Measurements from ENCODE around the gene TAB2.

The TAB2 gene

GRCh38 chr6:149311293-149311692, 6.2 kb upstream of the TAB2 start:
- DNase-seq (ENCODE audit: low read depth): no peak
- no peak overlapping the region for H3K4me3 ChIP-seq (ENCODE audit: low read length)
- no peak for TF ChIP-seq CTCF (conservative IDR thresholded peaks at IDR 0.05; ENCODE audit: low read length)

- H3K4me3 ChIP-seq (ENCODE audit: low read length): no peak overlapping the region
- no peak for DNase-seq (ENCODE audit: low read depth)
- TF ChIP-seq CTCF (conservative IDR thresholded peaks at IDR 0.05; ENCODE audit: low read length): no peak
Observed at GRCh38 chr6:149311766-149312165, 5.7 kb upstream of the TAB2 start.

GRCh38 chr6:149313070-149313469, 4.4 kb upstream of the TAB2 start:
- no peak for TF ChIP-seq CTCF (conservative IDR thresholded peaks at IDR 0.05; ENCODE audit: low read length)
- no peak for DNase-seq (ENCODE audit: low read depth)
- no peak overlapping the region for H3K4me3 ChIP-seq (ENCODE audit: low read length)

DNA sequence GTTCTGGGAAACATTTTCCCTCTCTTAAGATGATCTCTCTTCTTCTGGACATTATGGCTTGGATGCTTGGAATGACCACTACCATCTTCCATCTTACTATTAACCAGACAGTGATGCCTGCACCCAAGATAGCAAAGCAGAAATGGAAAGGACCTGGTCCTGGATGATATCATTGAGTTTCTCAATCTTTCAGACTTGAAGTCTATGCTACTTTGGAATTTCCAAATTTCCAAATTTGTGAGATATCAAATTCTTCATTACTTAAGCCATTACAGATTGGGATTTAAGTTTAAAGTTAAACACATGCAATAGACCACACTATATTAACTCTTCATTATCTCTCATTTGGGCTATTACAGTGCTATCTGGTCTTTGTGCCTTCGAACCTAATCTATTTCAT, 3.7 kb upstream of the TAB2 start:
- TF ChIP-seq CTCF (conservative IDR thresholded peaks at IDR 0.05; ENCODE audit: low read length): no peak
- DNase-seq (ENCODE audit: low read depth): no peak

GRCh38 chr6:149314325-149314905, 3.1 kb upstream of the TAB2 start:
- H3K4me3 ChIP-seq (ENCODE audit: low read length): no peak overlapping the region
- TF ChIP-seq CTCF (conservative IDR thresholded peaks at IDR 0.05; ENCODE audit: low read length): no peak
- DNase-seq (ENCODE audit: low read depth): no peak

More for the DNA sequence above, 3.7 kb upstream of the TAB2 start:
- no peak overlapping the region for H3K4me3 ChIP-seq (ENCODE audit: low read length)

DNA sequence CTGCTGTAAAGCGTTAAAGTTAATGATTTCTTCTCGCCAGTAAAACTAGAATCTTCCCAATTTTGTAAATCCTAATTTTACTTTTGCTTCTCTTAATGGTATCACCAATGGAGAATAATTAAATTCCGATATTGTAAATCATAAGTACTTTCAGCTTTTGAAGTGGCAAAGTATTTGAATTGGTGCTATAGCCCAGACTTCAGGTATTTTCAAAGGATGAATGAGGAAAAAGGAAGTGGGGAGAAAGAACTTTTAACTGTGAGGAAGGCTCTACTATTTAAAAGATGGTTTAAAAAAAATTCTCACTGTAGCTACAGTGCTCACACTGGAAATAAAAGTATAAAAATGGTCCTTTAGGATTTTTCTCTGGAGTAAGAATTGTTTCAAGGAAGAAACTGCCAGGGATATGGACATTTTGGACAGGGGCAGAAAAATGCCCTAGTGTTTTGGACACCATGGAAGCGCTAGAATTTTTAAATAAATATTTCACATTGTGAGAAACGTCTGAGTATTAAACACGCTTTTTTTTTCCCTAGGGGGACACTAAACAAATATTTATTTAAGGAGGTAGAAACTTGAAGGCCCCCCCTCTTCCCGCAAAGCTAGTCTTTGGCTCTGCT, 1.3 kb upstream of the TAB2 start:
- peak overlapping the region; percentile 81 for H3K4me3 ChIP-seq (ENCODE audit: low read length)
- no peak for DNase-seq (ENCODE audit: low read depth)
- TF ChIP-seq CTCF (conservative IDR thresholded peaks at IDR 0.05; ENCODE audit: low read length): no peak

Measured in AG10803 (cell line).